Activated T-helper 1 cell treated with anti-CD3 and anti-CD28 coated beads, Interleukin-2, amount 50 U/mL, for 16 hours (primary cell): Measurements from ENCODE around the gene HSD17B2.
"Not testable (repeated sequence)": the region's sequence is repeated elsewhere in the genome, so short reads cannot be mapped to it uniquely, and the experiment has no call there.

Experiments used
- DNase-seq, 2 donors: peaks; one replicate each; pipeline ENCODE4 v3.0.0-alpha.2; 2020; ENCODE audit warnings: low read depth in 1 of 2, low spot score in 1 of 2

The HSD17B2 gene

DNA sequence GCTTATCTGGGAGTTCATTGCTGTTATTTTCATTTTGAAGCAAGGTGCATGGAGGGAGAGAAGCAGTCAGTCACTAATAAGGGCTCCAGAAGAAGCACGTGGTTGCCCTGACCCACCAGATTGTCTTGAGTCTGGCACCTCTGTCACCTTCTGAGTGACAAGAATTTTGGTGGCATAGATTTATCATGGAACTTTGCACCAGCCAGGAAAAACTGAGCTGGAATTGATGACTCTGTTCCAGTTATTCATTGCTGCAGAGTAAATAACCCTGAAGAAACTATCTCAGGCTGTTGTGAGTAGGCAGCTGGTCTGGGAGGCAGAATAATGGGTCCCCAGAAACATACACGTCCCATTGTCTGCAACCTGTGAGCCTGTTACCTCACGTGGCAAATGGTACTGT, 44.8 kb downstream of the HSD17B2 start:
- no peak for DNase-seq

GRCh38 chr16:82081264-82081663, 46.2 kb downstream of the HSD17B2 start:
- no peak for DNase-seq

DNA sequence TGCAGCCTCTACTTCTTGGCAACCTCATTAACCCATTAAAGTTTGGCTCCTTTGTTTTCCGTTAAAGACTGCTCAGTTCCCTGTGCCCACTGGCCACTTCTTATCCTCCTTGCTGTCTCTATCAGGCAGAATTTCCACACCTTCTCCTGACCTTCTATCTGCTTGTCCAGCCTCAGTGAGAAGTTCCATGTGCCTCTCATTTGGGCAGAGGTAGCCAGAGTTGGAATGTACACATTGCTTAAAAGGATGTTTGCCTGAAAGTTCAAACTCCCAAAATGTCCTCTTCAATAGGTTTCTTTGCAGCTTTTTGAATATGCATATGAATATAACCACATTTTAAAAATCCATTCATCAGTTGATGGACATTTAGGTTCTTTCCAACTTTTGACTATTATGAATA, 47.0 kb downstream of the HSD17B2 start:
- DNase-seq, result no peak

- DNase-seq, result no peak
Observed at GRCh38 chr16:82082543-82083244, 47.6 kb downstream of the HSD17B2 start.

DNA sequence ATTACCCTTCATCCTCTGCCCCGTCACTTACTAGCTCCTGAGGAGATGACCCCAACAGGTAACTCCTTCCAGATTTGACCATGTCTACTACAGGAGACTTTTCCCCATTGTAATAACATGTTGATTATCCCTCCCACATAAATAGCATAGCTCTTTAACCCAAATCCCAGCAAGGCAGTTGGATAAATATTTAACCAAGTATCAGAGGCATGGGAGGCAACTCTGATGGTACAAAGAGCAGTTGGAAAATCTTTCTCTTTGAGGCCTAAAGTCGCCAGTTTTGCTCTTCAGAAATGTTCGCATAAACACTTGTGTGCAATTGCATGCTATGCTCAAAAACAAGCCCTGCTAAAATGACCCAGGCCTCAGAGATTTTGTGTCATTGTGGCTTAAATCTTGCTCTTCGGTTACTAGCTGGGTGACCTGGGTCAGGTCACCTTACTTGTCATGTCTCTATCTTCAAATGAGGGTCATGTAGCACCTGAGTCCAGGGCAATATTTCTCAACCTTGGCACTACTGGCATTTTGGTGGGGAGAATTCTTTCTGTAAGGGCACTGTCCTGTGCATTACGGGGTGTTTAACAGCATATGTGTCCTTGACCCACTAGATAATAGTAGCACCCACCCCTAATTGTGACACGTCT, 48.8 kb downstream of the HSD17B2 start:
- no peak for DNase-seq

DNA sequence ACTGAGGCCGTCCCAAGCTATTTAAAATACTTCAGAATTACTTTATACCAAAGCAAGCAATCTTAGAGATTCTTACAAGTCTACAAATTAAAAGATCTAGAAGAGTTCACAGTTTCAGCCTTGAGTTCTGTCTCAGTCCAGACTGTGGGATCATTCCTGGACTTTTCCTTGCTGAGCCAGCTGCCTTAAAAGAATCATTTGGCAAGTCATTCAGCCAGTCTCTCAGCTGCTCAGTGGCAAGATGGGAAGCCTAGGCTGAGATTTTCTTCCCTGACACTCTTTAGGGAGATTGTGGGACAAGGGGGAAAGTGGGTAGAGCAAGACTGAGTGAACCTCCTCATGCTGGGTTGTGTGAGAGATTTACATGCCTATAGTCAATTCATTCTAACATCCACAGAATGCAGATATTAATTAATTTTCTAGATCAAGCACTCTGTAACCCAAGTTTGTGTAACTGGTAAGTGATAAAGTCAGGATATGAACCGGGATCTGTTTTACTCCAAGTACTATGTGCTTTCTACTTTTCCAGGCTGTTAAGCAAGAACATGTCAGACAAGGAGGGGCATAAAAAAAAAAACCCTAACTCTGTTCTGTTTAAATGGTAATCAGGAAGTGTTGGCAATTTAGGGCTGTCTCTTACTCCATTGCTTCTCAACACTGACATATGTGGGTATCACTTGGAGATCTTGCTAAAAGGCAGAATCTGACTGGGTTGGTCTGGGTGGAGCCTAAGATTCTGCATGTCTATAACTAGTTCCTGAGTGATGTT, 50.1 kb downstream of the HSD17B2 start:
- no peak for DNase-seq

DNA sequence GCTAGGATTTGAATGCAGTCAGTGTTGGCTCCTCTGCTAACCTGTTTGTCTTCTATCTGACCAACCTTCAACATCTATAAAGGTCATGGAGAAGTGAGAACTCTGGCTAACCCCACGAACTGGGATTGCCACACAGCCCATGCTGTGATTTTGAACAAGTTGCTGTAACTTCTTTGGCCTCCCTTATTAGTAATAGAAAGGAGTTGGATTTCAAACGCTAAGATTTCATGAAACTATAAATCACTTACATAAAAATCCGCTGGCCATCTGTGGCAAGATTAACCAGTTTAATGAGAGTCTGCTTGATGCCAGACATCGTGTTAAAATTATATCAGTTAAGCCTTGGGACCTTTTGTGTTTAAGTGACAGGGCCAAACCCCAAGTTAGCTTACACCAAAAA, 53.4 kb downstream of the HSD17B2 start:
- no peak for DNase-seq

DNA sequence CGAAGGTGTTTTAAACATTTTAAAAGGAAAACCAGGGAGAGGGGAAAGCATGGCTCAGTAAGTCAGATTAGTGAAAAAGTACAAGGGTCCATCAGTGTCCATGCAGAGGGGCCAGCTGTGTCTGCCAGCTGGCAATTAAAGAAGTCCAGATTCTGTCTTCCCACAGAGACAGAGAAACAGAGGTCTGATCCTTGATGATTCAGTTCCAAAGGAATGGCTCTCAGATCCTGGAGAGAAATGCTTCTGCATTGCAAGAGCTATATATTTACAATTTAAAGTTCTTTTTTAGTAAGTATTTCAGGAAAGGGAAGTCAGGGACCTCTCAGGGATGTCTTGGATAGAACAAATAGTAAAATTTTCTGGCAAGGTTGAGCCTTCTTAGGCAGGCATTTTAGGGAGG, 56.2 kb downstream of the HSD17B2 start:
- DNase-seq, result no peak

GRCh38 chr16:82092711-82093110, 57.7 kb downstream of the HSD17B2 start:
- no peak for DNase-seq

DNA sequence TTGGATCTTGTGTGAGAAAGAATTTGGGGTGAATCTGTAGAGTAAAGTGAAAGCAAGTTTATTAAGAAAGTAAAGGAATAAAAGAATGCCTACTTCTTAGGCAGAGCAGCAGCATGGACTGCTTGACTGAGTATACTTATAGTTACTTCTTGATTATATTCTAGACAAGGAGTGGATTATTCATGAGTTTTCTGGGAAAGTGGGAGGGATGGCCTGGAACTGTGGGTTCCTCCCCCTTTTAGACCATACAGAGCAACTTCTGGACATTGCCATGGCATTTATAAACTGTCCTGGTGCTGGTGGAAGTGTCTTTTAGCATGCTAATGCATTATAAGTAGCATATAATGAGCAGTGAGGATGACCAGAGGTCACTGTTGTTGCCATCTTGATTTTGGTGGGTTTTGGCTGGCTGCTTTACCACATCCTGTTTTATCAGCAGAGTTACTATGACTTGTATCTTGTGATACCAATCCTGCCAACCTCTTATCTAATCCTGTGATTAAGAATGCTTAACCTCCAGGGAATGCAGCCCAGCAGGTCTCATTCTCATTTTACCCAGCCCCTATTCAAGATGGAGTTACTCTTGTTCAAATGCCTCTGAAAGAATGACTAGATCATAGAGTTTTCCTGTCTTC, 58.7 kb downstream of the HSD17B2 start:
- no peak for DNase-seq

DNA sequence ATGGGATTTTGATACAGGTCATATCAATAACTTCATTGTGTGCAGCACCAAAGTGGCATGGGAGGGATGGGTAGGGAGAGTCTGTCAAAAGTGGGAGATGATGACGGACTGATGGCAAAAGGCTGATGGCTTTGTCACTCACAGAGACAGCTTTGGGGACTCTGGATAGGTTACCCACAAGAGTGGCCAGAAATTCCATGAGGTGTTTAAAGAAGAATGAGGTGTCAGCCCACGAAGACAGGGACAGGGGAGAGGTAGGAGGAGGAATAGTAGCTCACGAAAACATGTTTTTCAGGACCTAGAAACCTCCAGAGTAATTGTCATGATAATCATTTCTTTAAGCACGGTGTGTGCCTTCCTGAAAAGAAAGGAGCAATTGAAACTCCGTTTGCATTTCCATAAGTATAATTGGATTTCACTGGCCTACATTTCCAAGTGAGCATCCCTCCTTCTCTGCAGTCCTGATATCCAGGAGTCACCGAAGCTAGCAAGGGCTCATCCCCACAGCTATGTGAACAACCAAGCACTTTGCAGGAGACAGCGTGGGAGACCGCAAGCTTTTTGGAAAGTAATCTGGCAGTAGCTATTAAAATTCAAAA, 60.0 kb downstream of the HSD17B2 start:
- DNase-seq, result no peak

DNA sequence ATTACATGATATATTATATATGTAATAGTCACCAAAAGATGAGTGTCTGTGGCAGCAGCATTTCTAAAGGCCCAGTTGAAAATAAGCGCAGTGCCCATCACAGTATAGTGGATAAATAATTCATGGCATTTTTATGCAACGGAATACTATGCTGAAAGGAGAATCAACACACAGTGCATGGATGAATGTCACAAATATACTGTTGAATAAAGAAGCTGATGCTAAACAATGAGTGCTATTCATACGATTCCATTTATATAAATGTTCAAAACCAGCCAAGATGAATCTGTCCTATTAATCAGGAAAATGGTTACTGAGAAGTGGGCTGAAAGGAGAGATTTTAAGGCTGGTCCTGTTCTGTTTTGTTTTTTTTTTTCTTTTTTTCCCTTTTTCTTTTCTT, 61.6 kb downstream of the HSD17B2 start:
- DNase-seq, result no peak

DNA sequence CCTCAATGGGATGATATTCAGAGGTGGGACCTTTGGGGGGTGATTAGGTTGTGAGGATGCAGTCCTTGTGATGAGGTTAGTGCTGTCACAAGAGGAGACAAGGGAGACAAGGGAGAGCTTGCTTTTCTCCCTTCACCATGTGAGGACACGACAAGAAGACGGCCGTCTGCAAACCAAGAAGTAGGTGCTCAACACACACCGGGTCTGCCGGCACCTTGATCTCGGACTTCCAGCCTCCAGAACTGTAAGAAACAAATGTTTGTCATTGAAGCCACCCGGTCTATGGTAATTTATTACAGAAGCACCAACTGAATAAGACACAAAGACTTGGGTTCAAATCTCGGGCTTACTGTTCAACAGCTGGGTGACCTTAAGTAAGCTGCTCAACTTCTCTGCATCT, 70.1 kb downstream of the HSD17B2 start:
- no peak for DNase-seq

GRCh38 chr16:82108100-82108499, 73.0 kb downstream of the HSD17B2 start:
- no peak for DNase-seq

GRCh38 chr16:82108774-82109173, 73.7 kb downstream of the HSD17B2 start:
- DNase-seq, result no peak

- not testable (repeated sequence) for DNase-seq
Observed at GRCh38 chr16:82109266-82109665, 74.2 kb downstream of the HSD17B2 start.

GRCh38 chr16:82111944-82112343, 76.9 kb downstream of the HSD17B2 start:
- no peak for DNase-seq

DNA sequence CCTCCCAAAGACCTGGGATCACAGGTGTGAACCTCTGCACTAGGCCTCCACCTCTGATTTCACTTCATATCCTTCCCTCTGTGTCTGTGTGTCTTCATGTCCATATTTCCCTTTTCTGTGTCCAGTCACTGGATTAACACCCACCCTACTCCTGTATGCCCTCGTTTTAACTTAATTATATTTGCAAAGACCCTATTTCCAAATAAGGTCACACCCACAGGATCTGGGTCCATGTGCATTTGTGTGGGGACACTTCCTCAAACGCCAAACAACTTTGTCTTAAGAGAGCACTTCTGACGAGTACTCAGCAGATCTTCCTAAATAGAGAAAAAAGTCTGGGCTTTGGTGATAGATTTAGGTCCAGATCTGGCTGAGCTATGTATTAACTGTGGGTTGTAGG, 78.7 kb downstream of the HSD17B2 start:
- no peak for DNase-seq

GRCh38 chr16:82116535-82116934, 81.5 kb downstream of the HSD17B2 start:
- DNase-seq, result no peak

DNA sequence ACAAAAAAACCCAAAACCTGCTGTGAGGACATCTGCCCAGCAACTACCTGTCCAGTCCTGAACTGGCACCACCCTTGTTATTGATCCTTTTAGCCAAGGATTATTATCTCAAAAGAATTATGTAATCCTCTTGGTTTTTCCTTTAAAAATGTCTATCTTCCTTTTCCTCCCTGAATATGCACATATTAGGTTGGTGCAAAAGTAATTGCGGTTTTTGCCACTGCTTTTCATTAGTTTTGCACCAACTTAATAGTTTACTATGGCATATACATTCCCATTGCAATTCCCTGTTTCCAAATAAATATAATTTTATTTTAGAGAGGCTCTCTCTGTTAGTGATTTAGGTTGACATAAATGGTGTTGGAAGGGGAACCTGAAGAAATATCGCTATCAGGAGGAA, 83.7 kb downstream of the HSD17B2 start:
- no peak for DNase-seq

GRCh38 chr16:82119405-82119804, 84.4 kb downstream of the HSD17B2 start:
- DNase-seq, result no peak
